ENCODE measurements around the gene IL1RL2.

DNA sequence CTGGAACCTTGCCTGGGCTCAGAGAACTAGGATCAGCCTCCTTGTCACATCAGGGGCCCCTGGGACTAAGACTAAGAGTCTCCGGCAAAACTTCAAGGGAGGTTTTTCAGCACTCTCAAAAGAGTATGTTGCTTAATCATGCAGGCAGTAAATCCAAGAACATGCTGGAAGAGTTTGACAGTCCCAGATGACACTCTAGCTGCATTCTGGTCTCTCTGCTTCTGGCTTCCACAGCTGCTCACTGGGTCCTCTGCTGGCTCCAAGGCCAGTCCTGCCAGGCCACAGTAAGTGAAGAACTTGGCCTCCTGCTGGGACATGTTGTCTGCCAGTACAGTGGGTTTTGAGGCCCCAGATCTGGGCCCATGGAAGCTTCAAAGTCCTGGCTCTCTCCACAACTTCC lies 79.4 kb downstream of the IL1RL2 start:
- no peak for TF ChIP-seq EZH2phosphoT487 (IDR thresholded peaks at IDR 0.05; ENCODE audit: insufficient read depth, low read depth)
- no peak for TF ChIP-seq EZH2 (IDR thresholded peaks at IDR 0.05; ENCODE audit: insufficient read depth, poor library complexity, severe bottlenecking)

All from GM23248 (cell line).